Endothelial cell of umbilical vein (primary cell): ENCODE data around the gene SSC4D. TPM values are rescaled to one million over a fixed set of nuclear protein-coding genes. Genes with fewer than 3 reads are reported as not detected.
"Not testable (repeated sequence)": the region's sequence is repeated elsewhere in the genome, so short reads cannot be mapped to it uniquely, and the experiment has no call there.

Experiments used
- Bru-seq: library from RNA; stranded (reverse); fragments of 400-500 nt; gene quantifications from one replicate; lab custom pipeline; 2021; lab: Mats Ljungman, UMichigan
- BruChase-seq, 2 experiments: library from RNA; stranded (reverse); fragments of 400-500 nt; gene quantifications; one replicate each; lab custom pipeline; 2021; lab: Mats Ljungman, UMichigan
- BruUV-seq: library from RNA; stranded (reverse); fragments of 400-500 nt; replicated peaks from 2 replicates; lab custom pipeline; 2021; lab: Mats Ljungman, UMichigan
- CTCF ChIA-PET: fragments of 300-600, 350-600 bp; sonication (Branson Sonifier 250); formaldehyde crosslinking; loops from one replicate; lab custom pipeline; 2021; ENCODE audit warnings: antibody characterized with exemption, inconsistent platforms; lab: Charles Lee
- POLR2A ChIA-PET: fragments of 300-600, 350-600 bp; sonication (Branson Sonifier 250); formaldehyde crosslinking; loops from one replicate; lab custom pipeline; 2021; ENCODE audit warnings: antibody characterized with exemption, inconsistent platforms; lab: Charles Lee
- DNase-seq: peaks from one replicate; pipeline ENCODE4 v3.0.0-alpha.2; 2011; ENCODE audit warnings: low read depth, low spot score
- FAIRE-seq: peaks from 2 replicates; lab custom pipeline; 2011; peaks lifted over from hg19 to GRCh38; lab: Jason Lieb, UNC
- H2AFZ ChIP-seq: 2 replicates; pipeline ENCODE4 v1.6.0; 2012; ENCODE audit warnings: low read depth, low read length, control low read depth, inconsistent platforms
- H3K27ac ChIP-seq: 2 replicates; pipeline ENCODE4 v1.5.1; 2011; ENCODE audit warnings: low read depth, mild to moderate bottlenecking, control low read depth, low read length, moderate library complexity; ENCODE audit not compliant: insufficient read depth
- H3K27me3 ChIP-seq, 2 experiments: 2 replicates each; pipeline versions ENCODE4 v1.6.0 to v1.6.1; 2011; ENCODE audit warnings: low read length in 2 of 2, mixed read lengths in 1 of 2; ENCODE audit not compliant: control insufficient read depth in 2 of 2, insufficient read depth in 2 of 2
- H3K36me3 ChIP-seq, 2 experiments: 2 replicates in 1 of 2; 3 replicates in 1 of 2; pipeline ENCODE4 v1.5.1; 2011; ENCODE audit warnings: low read length in 2 of 2, mild to moderate bottlenecking in 1 of 2, moderate library complexity in 1 of 2; ENCODE audit not compliant: control insufficient read depth in 2 of 2, insufficient read depth in 2 of 2; ENCODE audit errors: extremely low read depth in 1 of 2
- H3K4me1 ChIP-seq: 3 replicates; pipeline ENCODE4 v1.5.1; 2011; ENCODE audit warnings: mild to moderate bottlenecking, low read length; ENCODE audit not compliant: control insufficient read depth, insufficient read depth; ENCODE audit errors: extremely low read depth
- H3K4me2 ChIP-seq: 2 replicates; pipeline ENCODE4 v1.6.1; 2011; ENCODE audit warnings: low read length, control low read depth, mixed read lengths; ENCODE audit not compliant: insufficient read depth
- H3K4me3 ChIP-seq, 3 experiments: fragments of 200-600 bp in 1 of 3; sonication (generic), shearing (Covaris generic) in 1 of 3; replicated peaks in 1 of 3; 2 replicates each; pipeline ENCODE4 v1.5.1; 2011 to 2016; ENCODE audit warnings: control low read depth in 3 of 3, low read length in 3 of 3, mild to moderate bottlenecking in 2 of 3, inconsistent platforms in 1 of 3, low read depth in 1 of 3, moderate library complexity in 1 of 3; ENCODE audit not compliant: insufficient read depth in 1 of 3
- H3K79me2 ChIP-seq: 2 replicates; pipeline ENCODE4 v1.6.0; 2012; ENCODE audit warnings: low read length, inconsistent platforms; ENCODE audit not compliant: control insufficient read depth, insufficient read depth
- H3K9ac ChIP-seq: replicated peaks from 2 replicates; pipeline ENCODE3; 2011; ENCODE audit warnings: low read length, control low read depth; ENCODE audit not compliant: insufficient read depth; ENCODE audit errors: extremely low read depth
- H3K9me1 ChIP-seq: replicated peaks from 3 replicates; pipeline ENCODE4 v1.6.0; 2011; ENCODE audit warnings: mild to moderate bottlenecking, low read length; ENCODE audit not compliant: control insufficient read depth, insufficient read depth; ENCODE audit errors: extremely low read depth
- H3K9me3 ChIP-seq: replicated peaks from 2 replicates; pipeline ENCODE4 v1.5.1; 2012; ENCODE audit warnings: low read length, inconsistent platforms; ENCODE audit not compliant: control insufficient read depth, insufficient read depth
- H4K20me1 ChIP-seq: replicated peaks from 2 replicates; pipeline ENCODE3; 2011; ENCODE audit warnings: mild to moderate bottlenecking, low read length; ENCODE audit not compliant: control insufficient read depth, insufficient read depth; ENCODE audit errors: extremely low read depth
- CTCF ChIP-seq, 2 donors: IDR thresholded peaks; 1 replicate in 1 of 2; 2 replicates in 1 of 2; pipeline ENCODE4 v1.5.1; 2011; ENCODE audit warnings: low read length in 2 of 2, mild to moderate bottlenecking in 2 of 2, moderate library complexity in 2 of 2, control low read depth in 1 of 2, inconsistent platforms in 1 of 2, low read depth in 1 of 2; ENCODE audit not compliant: insufficient read depth in 1 of 2; ENCODE audit errors: extremely low read depth in 1 of 2
- EZH2 ChIP-seq: IDR thresholded peaks from 2 replicates; pipeline ENCODE4 v1.6.1; 2012; ENCODE audit warnings: borderline replicate concordance, low read depth, mild to moderate bottlenecking, moderate library complexity, low read length, inconsistent platforms; ENCODE audit not compliant: severe bottlenecking
- FOS ChIP-seq: IDR thresholded peaks from 2 replicates; pipeline ENCODE4 v1.6.1; 2011; ENCODE audit warnings: mild to moderate bottlenecking, low read length, moderate library complexity, borderline replicate concordance; ENCODE audit not compliant: insufficient read depth
- GATA2 ChIP-seq: IDR thresholded peaks from 2 replicates; pipeline ENCODE4 v1.7.0; 2011; ENCODE audit warnings: low read depth, mild to moderate bottlenecking, moderate library complexity, mixed read lengths, low read length; ENCODE audit not compliant: insufficient read length, insufficient read depth
- JUN ChIP-seq: IDR thresholded peaks from 2 replicates; pipeline ENCODE4 v1.6.1; 2011; ENCODE audit warnings: borderline replicate concordance, low read depth; ENCODE audit not compliant: insufficient read length, insufficient read depth
- MYC ChIP-seq: IDR thresholded peaks from one replicate; pipeline ENCODE4 v1.6.1; 2011; ENCODE audit warnings: mild to moderate bottlenecking, low read depth, low read length
- POLR2A ChIP-seq: IDR thresholded peaks from 2 replicates; pipeline ENCODE4 v1.6.1; 2012; ENCODE audit warnings: low read depth, mild to moderate bottlenecking, control low read depth, low read length
- POLR2AphosphoS5 ChIP-seq: IDR thresholded peaks from 2 replicates; pipeline ENCODE4 v1.6.1; 2012; ENCODE audit warnings: low read depth, mild to moderate bottlenecking, control low read depth, low read length, moderate library complexity; ENCODE audit not compliant: insufficient read depth
- dilution Hi-C: fragments of 300-500 bp; cut with MboI; formaldehyde crosslinking; loops from one replicate; pipeline ENCODE4 v1.15.0; 2019; ENCODE audit warnings: low sequenced_read_pairs; ENCODE audit not compliant: extremely low pct_ligation_motif_present
- intact Hi-C: fragments of 100-400 bp; cut with micrococcal nuclease; formaldehyde crosslinking; loops from one replicate; pipeline ENCODE4 v1.10.0; 2022
- long read RNA-seq: library from polyadenylated mRNA; stranded (forward); transcript quantifications from one replicate; pipeline ENCODE4 v2.0.0, GENCODE V29; 2021
- polyA minus RNA-seq, 3 experiments: library from RNA; depleted of rRNA, polyadenylated mRNA; stranded (reverse); fragments of >200 nt; gene quantifications; 1 replicate in 1 of 3; 2 replicates in 2 of 3; pipeline ENCODE4 v1.2.3, GENCODE V29; 2011
- polyA plus RNA-seq, 4 experiments: library from polyadenylated mRNA; depleted of rRNA in 3 of 4; stranded (reverse) in 3 of 4; unstranded in 1 of 4; fragments of >200 nt; gene quantifications; 2 replicates each; pipeline versions ENCODE4 v1.2.1 to v1.2.3, GENCODE V29; 2011 to 2012; ENCODE audit warnings: missing spikeins in 1 of 4
- total RNA-seq: library from RNA; stranded (reverse); gene quantifications from 2 replicates; pipeline ENCODE4 v1.2.3, GENCODE V29; 2021
- TF ChIP-seq, protein P1 (sequence below): IDR thresholded peaks from 2 replicates; pipeline ENCODE4 v1.6.1; 2011; ENCODE audit not compliant: insufficient read depth, insufficient read length

The SSC4D gene
- 0.39 and 0.46 TPM in 2 replicates for total RNA-seq
- polyA plus RNA-seq, result 0.88 and 1.1 TPM in 2 replicates
- 0.59 TPM in 2 replicates for polyA plus RNA-seq (2011; cell fraction: cytosol; rRNA removed)
- 0.26 and 0.38 TPM in 2 replicates for polyA plus RNA-seq (2011; cell fraction: nucleus; rRNA removed)
- 0.37 and 0.68 TPM in 2 replicates for polyA plus RNA-seq (2012)
- 0.30 and 0.53 TPM in 2 replicates for polyA minus RNA-seq
- 1.7 TPM for polyA minus RNA-seq (2011; cell fraction: cytosol; rRNA and poly(A)+ RNA removed)
- polyA minus RNA-seq (2011; cell fraction: nucleus; rRNA and poly(A)+ RNA removed), result not detected in 2 replicates
- percentile 15 among the genes with signal in this experiment for Bru-seq, nascent RNA
- BruChase-seq, experiment 1, labeled RNA remaining after a 6-hour chase, result percentile 10 among the genes with signal in this experiment
- BruChase-seq, experiment 2, labeled RNA remaining after a 2-hour chase, result percentile 5 among the genes with signal in this experiment
- long read RNA-seq, partial matches to known transcripts, result 0 of 1 reads
- long read RNA-seq, other reads (novel, unspliced or antisense), result 1 of 1 reads

DNA sequence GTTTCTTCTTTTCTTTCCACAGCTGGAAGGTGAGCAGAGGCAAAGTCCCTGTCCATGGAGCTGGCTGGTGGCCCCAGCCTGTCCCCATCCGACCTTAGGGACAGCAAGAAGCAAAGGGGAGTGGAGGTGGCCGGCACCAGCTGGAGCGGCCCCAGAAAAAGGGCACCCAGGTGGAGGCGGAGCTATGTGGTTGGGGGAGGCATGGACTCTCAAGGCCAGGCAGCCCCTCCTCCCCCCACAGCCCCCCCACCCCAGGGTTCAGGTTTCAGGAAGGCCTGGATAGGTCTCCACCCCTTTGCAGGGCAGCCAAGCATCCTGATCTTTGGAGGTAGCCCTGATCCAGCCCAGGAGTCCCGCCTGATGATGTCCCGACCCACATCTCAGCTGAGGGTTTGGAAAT, at the start of gene SSC4D:
Gene SSC4D (minus strand): TSS at position 161 of the 400 bp plus-strand sequence. CDS start 5,258 bp downstream, outside the sequence.
- Histone ChIP-seq H2AFZ (no peak within 1 kb of the TSS), H3K4me2 (no peak within 1 kb of the TSS), H3K9me1 (no peaks in the 10 kb centered on the region), H4K20me1 (no peaks in the 10 kb centered on the region), H3K9ac (no peak within 1 kb of the TSS), H3K4me1 (no peaks in the 10 kb centered on the region), H3K9me3 (no peaks in the 10 kb centered on the region), H3K27ac (no peak within 1 kb of the TSS), H3K4me3 (no peak within 1 kb of the TSS), H3K36me3 (no peaks in the 10 kb centered on the region), H3K27me3 (no peaks in the 10 kb centered on the region), H3K79me2 (no peaks in the 10 kb centered on the region)
- FAIRE-seq (no peak), DNase-seq (no peak)
- intact Hi-C loops (no loop called here), dilution Hi-C loops (no loop called here)
- CTCF ChIA-PET, result no interaction called here
- POLR2A ChIA-PET, result no interaction called here
- no TSS peak for BruUV-seq
- TF ChIP-seq POLR2A (no peak), JUN (no peak), POLR2AphosphoS5 (no peak), FOS (no peak), CTCF (IDR thresholded peaks at IDR 0.05; ENCODE audit: extremely low read depth in 1 of 2, insufficient read depth in 1 of 2, low read depth in 1 of 2, low read length in 2 of 2) (no peak), EZH2 (no peak), GATA2 (no peak), MYC (no peak)
- TF ChIP-seq, protein P1, sequence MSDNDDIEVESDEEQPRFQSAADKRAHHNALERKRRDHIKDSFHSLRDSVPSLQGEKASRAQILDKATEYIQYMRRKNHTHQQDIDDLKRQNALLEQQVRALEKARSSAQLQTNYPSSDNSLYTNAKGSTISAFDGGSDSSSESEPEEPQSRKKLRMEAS, result no peak

GRCh38 chr7:76458504-76458903, 49.0 kb upstream of the SSC4D start:
- H3K27ac ChIP-seq, H4K20me1 ChIP-seq, H3K9ac ChIP-seq, H3K9me1 ChIP-seq, H3K79me2 ChIP-seq, POLR2A ChIA-PET, H3K9me3 ChIP-seq, H3K4me3 ChIP-seq, intact Hi-C loops, H3K27me3 ChIP-seq, FAIRE-seq, H3K4me1 ChIP-seq, BruUV-seq, CTCF ChIA-PET, H3K36me3 ChIP-seq, DNase-seq, H2AFZ ChIP-seq, dilution Hi-C loops, H3K4me2 ChIP-seq: not testable (repeated sequence)
